GM21619 (cell line): Measurements from ENCODE around the gene SPSB3.
"Not testable (repeated sequence)": the region's sequence is repeated elsewhere in the genome, so short reads cannot be mapped to it uniquely, and the experiment has no call there.

Experiments used
- ATAC-seq: cut with Tn5 transposase; IDR thresholded peaks from one replicate; pipeline ENCODE4 v1.9.1; 2021; ENCODE audit not compliant: unreplicated experiment

Gene SPSB3

GRCh38 chr16:1744338-1744840, 38.0 kb downstream of the SPSB3 start:
- no peak for ATAC-seq

- no peak for ATAC-seq
Measured at GRCh38 chr16:1743376-1744337, 38.7 kb downstream of the SPSB3 start.

DNA sequence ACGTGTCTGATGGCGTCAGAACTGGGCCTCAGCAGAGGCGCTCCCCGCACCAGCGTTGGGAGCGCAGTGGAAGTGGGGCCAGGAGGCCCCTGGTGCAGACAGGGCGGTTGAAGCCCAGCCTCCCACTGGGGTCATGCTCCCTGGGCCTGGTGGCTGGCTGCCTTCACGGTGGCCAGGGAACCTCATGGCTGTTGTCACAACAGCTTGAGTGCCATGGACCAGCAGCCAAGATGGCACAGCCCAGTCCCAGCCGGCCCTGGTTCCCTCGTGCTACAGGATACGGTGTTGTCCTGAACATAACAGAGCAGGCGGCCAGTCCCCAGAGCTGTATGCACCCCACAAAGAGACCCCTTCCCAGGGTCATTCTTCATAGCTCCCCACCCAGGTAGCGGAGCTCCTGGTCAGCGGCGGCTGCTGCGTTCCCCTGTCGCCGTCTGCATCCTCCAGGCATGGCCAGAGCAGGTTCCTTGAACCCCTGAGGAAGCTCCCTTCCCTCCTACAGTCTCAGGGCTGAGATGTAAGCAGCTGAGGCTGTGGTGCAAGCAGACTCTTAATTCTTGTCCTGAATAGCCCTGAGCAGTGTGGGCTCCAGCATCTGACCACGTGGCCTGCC, 40.7 kb downstream of the SPSB3 start:
- no peak for ATAC-seq

DNA sequence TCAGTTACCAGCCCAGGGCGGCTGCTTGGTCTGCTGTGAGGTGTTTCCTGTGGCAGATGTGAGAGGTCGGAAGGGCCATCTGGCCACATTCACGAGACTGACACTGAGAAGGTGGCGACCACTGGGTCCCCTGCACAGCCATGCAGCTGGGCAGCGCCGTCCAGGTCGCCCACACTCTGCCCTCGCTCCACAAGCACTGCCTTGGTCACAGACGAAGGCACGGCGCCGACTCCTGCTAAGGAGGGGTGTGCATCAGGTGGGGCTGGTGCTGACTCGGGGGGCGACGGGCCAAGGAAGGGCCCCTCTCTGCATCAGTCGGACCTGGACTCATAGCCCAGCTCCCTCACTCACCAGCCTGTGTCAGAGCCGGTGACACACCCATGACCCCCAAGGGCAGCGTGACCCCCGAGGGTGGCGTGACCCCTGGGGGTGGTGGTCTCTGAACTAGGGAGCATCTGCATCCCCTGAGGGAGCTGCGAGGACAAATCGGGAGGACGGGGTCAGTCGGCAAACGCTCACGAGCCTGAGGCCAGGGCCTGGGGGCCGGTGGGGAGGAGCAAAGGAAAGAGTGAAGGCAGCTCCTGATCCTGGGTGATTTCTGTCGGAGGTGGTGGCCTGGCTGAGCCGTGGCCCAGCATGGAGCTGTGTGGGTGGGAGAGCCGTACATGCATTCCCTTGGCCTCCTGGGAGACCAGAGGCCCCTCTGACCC, 41.4 kb downstream of the SPSB3 start:
- no peak for ATAC-seq

- no peak for ATAC-seq
Measured at GRCh38 chr16:1740234-1740633, 42.1 kb downstream of the SPSB3 start.

- ATAC-seq = no peak
Measured at GRCh38 chr16:1734816-1735215, 47.6 kb downstream of the SPSB3 start.

DNA sequence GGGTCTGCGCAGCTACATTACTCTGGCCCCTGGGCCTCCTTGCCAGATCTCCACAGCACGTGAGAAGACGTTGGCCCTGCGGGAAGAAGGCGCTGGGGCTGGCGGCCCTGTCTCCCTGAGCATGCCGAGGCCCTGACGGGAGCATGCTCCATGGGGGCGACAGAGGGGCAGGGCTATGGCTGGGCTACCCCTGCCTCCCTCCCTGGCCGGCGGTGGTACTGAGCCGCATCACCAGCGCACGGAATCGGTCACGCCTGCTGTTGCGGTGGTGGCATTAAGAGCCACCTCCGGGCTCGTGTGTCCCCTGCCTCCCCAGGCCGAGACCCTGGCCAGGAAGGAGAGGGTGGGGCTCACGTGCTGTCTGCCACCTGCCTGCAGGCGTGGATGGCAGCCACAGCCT, 48.2 kb downstream of the SPSB3 start:
- no peak for ATAC-seq

DNA sequence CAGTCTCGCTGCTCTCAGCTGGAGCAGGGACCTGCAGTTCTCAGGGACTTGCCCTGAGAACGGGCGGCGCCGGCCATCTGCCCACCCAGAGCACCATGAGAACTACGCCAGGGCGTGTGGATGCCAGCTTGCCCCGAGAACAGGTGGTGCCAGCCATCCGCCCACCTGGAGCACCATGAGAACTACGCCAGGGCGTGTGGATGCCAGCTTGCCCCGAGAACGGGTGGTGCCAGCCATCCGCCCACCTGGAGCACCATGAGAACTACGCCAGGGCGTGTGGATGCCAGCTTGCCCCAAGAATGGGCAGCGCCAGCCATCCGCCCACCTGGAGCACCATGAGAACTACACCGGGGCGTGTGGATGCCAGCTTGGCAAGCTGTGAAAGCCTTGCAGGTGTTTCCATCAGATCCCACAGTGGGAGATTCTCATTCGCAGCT, 49.8 kb downstream of the SPSB3 start:
- not testable (repeated sequence) for ATAC-seq

DNA sequence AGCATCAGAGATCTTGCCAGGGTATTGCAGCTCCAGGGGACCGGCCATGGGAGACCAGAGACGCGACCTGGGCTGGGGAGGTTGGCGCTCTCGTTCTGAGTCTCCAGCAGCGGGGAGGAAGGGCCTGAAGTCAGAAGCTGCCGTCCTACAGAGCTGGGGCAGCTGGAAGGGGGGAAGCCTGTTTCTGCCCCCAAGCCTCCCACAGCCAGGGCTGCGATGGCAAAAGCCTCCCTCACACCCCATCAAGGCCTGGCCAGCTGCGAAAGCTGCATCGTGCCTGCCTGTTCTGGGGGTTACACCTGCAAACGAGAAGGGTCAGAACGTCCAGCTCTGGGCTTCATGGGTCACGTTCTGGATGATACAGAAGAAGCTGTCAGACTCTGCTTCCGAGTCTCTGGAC, 50.3 kb downstream of the SPSB3 start:
- no peak for ATAC-seq

DNA sequence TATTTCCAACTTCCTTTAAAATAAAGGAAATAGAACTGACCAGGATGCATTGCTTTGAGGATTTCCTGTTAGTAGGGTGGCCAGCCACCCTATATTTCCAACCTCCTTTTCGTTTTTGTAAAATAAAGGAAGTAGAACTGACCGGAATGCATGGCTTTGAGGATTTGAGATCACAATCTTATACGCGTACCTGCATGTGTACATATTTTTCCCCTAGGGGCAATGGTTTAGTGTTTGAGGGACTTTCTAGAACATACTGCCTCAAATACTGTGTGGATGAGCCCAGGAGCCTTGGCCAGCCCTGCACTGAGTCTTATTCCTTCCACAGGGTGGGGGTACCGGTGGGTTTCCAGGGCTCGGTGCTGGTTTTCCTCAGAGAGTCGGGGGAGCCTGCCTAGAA, 50.8 kb downstream of the SPSB3 start:
- no peak for ATAC-seq

DNA sequence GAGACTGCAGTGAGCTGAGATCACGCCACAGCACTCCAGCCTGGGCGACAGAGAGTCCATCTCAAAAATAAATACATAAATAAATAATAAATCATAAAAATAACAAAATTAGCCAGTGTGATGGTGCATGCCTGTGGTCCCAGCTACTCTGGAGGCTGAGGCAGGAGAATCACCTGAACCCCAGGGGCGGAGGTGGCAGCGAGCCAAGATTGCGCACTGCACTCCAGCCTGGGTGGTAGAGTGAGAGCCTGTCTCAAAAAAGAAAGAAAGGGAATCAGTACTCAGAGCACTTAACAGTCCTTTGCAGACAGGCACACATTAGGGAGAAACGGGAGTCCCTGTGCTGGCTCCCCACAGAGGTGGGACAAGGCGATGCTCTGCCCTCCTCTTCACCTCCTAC, 51.3 kb downstream of the SPSB3 start:
- ATAC-seq = no peak

- no peak for ATAC-seq
Measured at GRCh38 chr16:1729445-1729844, 52.9 kb downstream of the SPSB3 start.

DNA sequence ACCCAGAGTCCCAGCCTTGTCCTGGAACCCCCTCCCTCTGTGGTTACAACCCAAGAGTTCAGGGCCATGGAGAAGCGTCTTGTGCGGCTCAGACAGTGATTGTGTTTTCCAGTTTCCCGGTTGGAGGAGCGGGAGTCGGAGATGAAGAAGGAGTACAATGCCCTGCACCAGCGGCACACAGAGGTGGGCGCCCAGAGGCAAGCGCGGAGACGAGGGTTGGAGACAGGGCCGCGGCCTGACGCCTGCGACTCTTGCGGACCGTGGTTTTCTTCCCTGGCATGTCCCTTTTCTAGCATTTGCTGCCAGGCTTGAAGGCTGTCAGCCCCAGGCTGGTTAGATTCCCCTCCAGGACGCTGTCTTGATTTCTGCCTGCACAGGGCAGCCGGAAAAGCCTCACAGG, 53.3 kb downstream of the SPSB3 start:
- no peak for ATAC-seq

- no peak for ATAC-seq
Measured at GRCh38 chr16:1727651-1728624, 54.4 kb downstream of the SPSB3 start.
